HG02870 (cell line): ENCODE measurements around the gene NFATC2IP.
"Not testable (repeated sequence)": the region's sequence is repeated elsewhere in the genome, so short reads cannot be mapped to it uniquely, and the experiment has no call there.

Experiments
- ATAC-seq: cut with Tn5 transposase; IDR thresholded peaks from one replicate; pipeline ENCODE4 v1.9.1; 2021; ENCODE audit warnings: mild to moderate bottlenecking, moderate library complexity; ENCODE audit not compliant: unreplicated experiment

The NFATC2IP gene

GRCh38 chr16:28964496-28964895 lies 13.8 kb downstream of the NFATC2IP start:
- ATAC-seq, result no peak

- no peak for ATAC-seq
These were observed 16.4 kb downstream of the NFATC2IP start for GRCh38 chr16:28967156-28967555.

GRCh38 chr16:28969696-28970095 lies 19.0 kb downstream of the NFATC2IP start:
- ATAC-seq, result not testable (repeated sequence)

- ATAC-seq, result peak; percentile 8
These were observed 23.3 kb downstream of the NFATC2IP start for GRCh38 chr16:28974007-28974436.

GRCh38 chr16:28974437-28975157 lies 23.9 kb downstream of the NFATC2IP start, which contains the start of gene SPNS1:
Gene SPNS1 (plus strand): TSS chr16:28974778. CDS start chr16:28975152, 374 bp downstream.
- peak; percentile 81 for ATAC-seq

GRCh38 chr16:28975158-28975599 lies 24.4 kb downstream of the NFATC2IP start:
- no peak for ATAC-seq

- no peak for ATAC-seq
These were observed 27.2 kb downstream of the NFATC2IP start for GRCh38 chr16:28977703-28978662.

- not testable (repeated sequence) for ATAC-seq
These were observed 29.6 kb downstream of the NFATC2IP start for GRCh38 chr16:28980330-28980729.

- ATAC-seq, result no peak
These were observed 30.2 kb downstream of the NFATC2IP start for GRCh38 chr16:28980929-28981328.

- no peak for ATAC-seq
These were observed 30.8 kb downstream of the NFATC2IP start for GRCh38 chr16:28981517-28981916.

- no peak for ATAC-seq
These were observed 31.7 kb downstream of the NFATC2IP start for GRCh38 chr16:28982418-28982817.

GRCh38 chr16:28982949-28983348 lies 32.2 kb downstream of the NFATC2IP start:
- no peak for ATAC-seq

- no peak for ATAC-seq
These were observed 32.9 kb downstream of the NFATC2IP start for GRCh38 chr16:28983644-28984043.

- no peak for ATAC-seq
These were observed 33.4 kb downstream of the NFATC2IP start for GRCh38 chr16:28984091-28984490.

GRCh38 chr16:28984619-28985135 lies 33.9 kb downstream of the NFATC2IP start, which contains the start of gene LAT:
Gene LAT (plus strand): TSS chr16:28985052. CDS start chr16:28985418, 366 bp downstream.
- ATAC-seq, result no peak

- ATAC-seq, result no peak
These were observed 34.7 kb downstream of the NFATC2IP start for GRCh38 chr16:28985211-28986041.

- no peak for ATAC-seq
These were observed 35.3 kb downstream of the NFATC2IP start for GRCh38 chr16:28986046-28986445.

GRCh38 chr16:28986492-28986891 lies 35.8 kb downstream of the NFATC2IP start:
- ATAC-seq, result no peak

GRCh38 chr16:28987170-28987853 lies 36.6 kb downstream of the NFATC2IP start:
- no peak for ATAC-seq

GRCh38 chr16:28989363-28989762 lies 38.6 kb downstream of the NFATC2IP start:
- no peak for ATAC-seq
